GM18508 (cell line): ENCODE data around the gene ZNF440.
A peak's percentile ranks its signal among the peaks of the same experiment; 100 is the strongest.
"Not testable (repeated sequence)": the region's sequence is repeated elsewhere in the genome, so short reads cannot be mapped to it uniquely, and the experiment has no call there.

Experiments used
- ATAC-seq: cut with Tn5 transposase; IDR thresholded peaks from one replicate; pipeline ENCODE4 v1.9.1; 2021; ENCODE audit warnings: moderate number of reproducible peaks; ENCODE audit not compliant: insufficient read depth, unreplicated experiment

Gene ZNF440

GRCh38 chr19:11814029-11814699, at the start of gene ZNF440:
TSS of gene ZNF440 (plus strand) at chr19:11814273. CDS start at chr19:11814448, 175 bp downstream.
- peak; percentile 85 for ATAC-seq

GRCh38 chr19:11766597-11767591, 47.2 kb upstream of the ZNF440 start, which contains the start of gene ZNF441:
TSS of gene ZNF441 (plus strand) at chr19:11767000. CDS start at chr19:11767194, 194 bp downstream.
- ATAC-seq: peak; percentile 50

- ATAC-seq: peak; percentile 17
Measured at GRCh38 chr19:11767633-11768133, 46.4 kb upstream of the ZNF440 start.

GRCh38 chr19:11769995-11770394, 44.1 kb upstream of the ZNF440 start:
- no peak for ATAC-seq

GRCh38 chr19:11771520-11771919, 42.6 kb upstream of the ZNF440 start:
- ATAC-seq: not testable (repeated sequence)

GRCh38 chr19:11776669-11777068, 37.4 kb upstream of the ZNF440 start:
- ATAC-seq: not testable (repeated sequence)

GRCh38 chr19:11780431-11781020, 33.5 kb upstream of the ZNF440 start:
- ATAC-seq: no peak

- no peak for ATAC-seq
Measured at GRCh38 chr19:11781295-11782057, 32.6 kb upstream of the ZNF440 start.

GRCh38 chr19:11783767-11784166, 30.3 kb upstream of the ZNF440 start:
- ATAC-seq: no peak

GRCh38 chr19:11784356-11784755, 29.7 kb upstream of the ZNF440 start:
- no peak for ATAC-seq

GRCh38 chr19:11787536-11787935, 26.5 kb upstream of the ZNF440 start:
- ATAC-seq: no peak

- ATAC-seq: no peak
Measured at GRCh38 chr19:11792942-11793341, 21.1 kb upstream of the ZNF440 start.

- no peak for ATAC-seq
Measured at GRCh38 chr19:11797491-11797890, 16.6 kb upstream of the ZNF440 start.

- no peak for ATAC-seq
Measured at GRCh38 chr19:11798391-11799330, 15.4 kb upstream of the ZNF440 start, which contains the start of gene ZNF491. TSS of gene ZNF491 (plus strand) at chr19:11798523. CDS start at chr19:11805954, 7,431 bp downstream.

GRCh38 chr19:11806354-11807098, 7.5 kb upstream of the ZNF440 start:
- no peak for ATAC-seq

- ATAC-seq: no peak
Measured at GRCh38 chr19:11807099-11807380, 7.0 kb upstream of the ZNF440 start.

GRCh38 chr19:11813703-11814028, 407 bp upstream of the ZNF440 start:
- peak; percentile 30 for ATAC-seq

- ATAC-seq: no peak
Measured at GRCh38 chr19:11814700-11815035, 595 bp downstream of the ZNF440 start.
